Measurements from ENCODE around the gene PYDC1.
"Not testable (repeated sequence)": the region's sequence is repeated elsewhere in the genome, so short reads cannot be mapped to it uniquely, and the experiment has no call there.

The PYDC1 gene

DNA sequence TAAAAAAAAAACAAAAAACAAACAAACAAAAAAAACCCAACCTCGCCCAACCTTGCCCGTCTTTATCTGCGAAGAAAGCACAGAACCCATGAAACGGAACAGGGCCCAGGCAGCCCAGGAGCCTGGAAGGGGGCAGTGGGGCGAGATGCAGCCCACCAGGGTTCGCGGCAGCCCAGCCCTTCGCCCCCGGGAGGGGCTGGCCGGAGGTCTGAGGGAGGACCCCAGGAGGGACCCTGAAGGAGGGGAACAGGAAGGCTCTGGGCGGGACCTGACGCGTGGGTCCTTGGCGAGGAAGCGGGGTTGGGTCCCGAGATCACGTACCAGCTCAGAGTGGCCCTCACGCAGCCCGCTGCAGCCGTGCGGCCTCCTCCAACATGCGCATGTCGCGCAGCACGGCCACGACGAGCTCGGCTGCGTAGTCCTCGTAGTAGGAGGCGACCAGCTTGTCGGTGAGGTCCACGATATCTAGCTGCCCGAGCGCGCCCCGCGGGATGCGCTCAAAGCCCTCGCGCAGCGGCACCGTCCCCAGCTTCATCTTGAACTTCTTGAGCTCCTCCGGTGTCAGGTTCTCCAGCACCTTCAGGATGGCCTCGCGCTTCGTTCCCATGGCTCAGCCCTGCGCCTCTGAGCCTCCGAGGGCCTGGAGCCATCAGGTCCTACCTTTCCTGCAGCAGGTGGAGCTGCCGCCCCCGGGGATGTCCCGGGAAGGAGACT lies at the start of gene PYDC1:
PYDC1 (minus strand) TSS at position 714 of the 714 bp plus-strand sequence; CDS start at position 607, 107 bp downstream.
- no peak for DNase-seq

DNA sequence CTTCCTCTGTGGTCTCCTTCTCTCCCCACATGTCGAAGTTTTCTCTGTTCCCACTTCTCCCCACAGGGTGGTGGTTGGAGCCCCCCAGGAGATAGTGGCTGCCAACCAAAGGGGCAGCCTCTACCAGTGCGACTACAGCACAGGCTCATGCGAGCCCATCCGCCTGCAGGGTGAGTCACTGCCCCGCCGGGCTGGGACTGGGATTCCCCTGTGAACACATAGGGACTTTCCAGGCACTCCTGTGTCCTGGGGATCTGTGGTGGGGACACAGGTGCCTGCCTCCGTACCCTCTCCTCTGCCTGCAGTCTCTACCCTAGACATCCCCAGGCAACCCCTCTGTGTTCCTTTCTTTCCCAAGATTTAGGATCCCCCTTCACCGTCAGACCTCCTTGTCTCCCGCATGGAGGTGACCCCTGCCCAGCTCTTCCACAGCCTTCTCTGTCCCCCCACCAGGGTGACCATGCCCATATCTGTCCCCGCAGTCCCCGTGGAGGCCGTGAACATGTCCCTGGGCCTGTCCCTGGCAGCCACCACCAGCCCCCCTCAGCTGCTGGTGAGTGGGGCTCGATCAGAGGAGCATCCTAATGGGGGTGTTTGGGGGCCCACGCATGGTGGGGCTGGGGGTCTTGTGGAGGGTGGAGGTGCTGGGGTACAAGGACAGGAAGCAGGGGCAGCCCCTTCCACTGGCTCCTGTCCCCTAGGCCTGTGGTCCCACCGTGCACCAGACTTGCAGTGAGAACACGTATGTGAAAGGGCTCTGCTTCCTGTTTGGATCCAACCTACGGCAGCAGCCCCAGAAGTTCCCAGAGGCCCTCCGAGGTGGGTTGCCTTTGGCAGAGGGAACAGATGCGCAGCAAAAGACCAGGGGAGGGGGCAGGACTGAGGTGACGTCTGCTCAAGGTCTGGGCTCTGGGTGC lies 48.7 kb upstream of the PYDC1 start:
- DNase-seq: no peak

DNA sequence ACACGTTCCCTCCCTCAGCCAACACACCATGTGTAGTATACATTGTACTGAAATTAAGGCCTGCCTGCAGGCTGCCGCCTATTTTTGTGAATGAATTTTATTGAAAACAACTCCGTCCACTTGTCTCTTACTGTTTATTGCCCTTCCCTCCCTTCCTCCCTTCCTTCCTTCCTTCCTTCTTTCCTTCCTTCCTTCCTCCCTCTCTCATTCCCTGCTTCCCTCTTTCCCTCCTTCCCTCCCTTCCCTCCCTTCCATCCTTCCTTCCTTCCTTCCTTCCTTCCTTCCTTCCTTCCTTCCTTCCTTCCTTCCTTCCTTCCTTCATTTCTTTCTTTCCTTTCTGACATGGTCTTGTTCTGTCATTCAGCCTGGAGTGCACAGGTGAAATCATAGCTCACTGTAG lies 45.1 kb upstream of the PYDC1 start:
- DNase-seq: no peak

DNA sequence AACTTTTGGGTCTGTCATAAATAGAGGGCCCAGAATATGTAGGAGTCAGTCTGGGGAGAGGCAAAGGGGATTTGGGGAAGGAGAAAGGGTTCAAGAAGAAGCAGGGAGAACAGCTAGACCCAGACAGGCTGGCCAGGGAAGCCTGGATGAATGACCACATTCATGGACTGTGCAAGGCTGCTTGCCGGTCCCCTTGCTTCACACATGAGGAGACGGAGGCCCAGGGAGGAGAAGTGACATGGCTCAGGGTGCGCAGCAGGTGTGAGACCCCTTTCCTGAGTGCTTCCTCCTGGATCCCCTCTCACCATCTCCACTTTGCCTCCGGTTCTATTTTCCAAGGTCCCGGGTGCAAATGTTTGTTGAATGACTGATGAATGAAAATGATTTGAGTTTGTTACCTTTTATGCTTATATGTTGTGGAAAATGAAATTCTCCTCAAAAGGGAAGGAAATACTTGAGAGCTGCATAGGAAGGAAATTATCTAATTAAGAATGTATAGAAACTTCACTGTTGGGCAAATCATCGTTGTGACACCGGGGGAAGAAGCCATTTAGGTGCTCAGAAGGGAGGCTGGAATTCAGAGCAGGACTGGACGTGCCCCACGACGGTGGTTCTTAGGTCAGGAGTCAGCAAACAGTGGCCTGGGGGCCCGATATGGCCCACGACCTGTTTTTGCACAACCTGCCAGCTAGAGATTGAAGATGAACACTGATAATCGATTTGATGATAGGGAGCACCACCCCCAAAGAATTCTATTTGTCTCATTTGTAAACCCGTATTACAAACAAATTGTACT lies 43.4 kb upstream of the PYDC1 start:
- no peak for DNase-seq

DNA sequence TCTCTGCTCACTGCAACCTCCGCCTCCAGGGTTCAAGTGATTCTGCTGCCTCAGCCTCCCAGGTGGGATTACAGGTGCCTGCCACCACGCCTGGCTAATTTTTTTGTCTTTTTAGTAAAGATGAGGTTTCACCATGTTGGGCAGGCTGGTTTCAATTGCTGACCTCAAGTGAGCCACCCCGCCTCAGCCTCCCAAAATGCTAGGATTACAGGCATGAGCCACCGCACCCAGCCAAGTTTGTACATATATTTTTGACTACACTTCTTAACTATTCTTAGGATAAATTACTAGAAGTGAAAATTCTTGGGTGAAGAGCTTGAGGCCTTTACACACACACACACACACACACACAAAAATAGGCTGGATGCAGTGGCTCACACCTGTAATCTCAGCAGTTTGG lies 41.4 kb upstream of the PYDC1 start:
- DNase-seq: no peak

DNA sequence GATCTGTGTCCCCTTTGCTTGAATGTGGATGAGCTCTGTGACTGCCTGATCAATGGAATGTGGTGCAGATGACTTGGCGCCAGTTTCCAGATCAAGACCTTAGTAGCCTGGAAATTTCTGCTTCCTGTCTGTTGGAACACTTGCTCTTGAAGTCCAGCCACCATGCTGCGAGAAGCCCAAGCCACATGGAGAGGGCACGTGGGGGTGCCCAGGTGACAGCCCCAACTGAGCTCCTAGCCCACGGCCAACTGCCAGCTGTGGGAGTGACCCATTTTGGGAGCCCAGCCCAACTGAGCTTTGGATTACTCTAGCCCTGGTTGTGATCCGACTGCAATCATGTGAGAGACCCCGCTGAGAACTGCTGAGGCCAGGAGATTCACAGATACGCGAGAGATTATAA lies 39.5 kb upstream of the PYDC1 start:
- DNase-seq: no peak

DNA sequence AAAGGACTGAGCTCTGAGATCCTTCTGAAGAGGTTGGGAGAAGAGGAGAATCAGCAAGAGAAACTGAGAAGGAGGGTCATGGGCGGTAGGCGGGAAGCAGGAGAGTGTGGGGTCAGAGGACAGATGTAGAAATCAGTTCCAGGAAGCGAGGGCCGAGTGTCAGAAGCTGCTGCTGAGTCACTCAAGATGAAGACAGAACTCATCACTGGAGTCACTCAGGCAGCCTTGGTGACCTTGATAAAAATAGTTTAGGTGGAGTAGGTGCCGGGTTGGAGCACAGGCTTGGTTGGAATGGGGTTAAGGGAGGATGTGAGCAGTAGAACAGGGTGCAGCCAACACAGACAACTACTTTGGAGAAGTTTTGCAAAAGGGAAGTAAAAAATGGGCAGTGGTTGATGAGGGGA lies 36.7 kb upstream of the PYDC1 start:
- no peak for DNase-seq

DNA sequence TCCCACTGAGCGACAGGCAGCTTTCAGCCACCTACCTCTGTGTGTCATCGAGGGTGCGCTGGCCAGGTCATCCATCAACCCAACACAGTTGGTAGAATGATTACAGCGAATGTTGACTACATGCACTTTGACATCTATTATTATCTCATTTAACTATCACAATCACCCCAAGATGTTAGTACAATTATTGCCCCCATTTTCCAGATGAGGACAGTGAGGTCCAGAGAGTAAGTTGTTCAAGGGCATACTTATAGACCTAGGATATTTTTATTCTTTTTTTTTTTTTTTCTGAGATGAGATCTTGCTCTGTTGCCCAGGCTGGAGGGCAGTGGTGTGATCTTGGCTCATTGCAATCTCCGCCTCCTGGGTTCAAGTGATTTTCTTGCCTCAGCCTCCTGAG lies 34.5 kb upstream of the PYDC1 start:
- DNase-seq: no peak

DNA sequence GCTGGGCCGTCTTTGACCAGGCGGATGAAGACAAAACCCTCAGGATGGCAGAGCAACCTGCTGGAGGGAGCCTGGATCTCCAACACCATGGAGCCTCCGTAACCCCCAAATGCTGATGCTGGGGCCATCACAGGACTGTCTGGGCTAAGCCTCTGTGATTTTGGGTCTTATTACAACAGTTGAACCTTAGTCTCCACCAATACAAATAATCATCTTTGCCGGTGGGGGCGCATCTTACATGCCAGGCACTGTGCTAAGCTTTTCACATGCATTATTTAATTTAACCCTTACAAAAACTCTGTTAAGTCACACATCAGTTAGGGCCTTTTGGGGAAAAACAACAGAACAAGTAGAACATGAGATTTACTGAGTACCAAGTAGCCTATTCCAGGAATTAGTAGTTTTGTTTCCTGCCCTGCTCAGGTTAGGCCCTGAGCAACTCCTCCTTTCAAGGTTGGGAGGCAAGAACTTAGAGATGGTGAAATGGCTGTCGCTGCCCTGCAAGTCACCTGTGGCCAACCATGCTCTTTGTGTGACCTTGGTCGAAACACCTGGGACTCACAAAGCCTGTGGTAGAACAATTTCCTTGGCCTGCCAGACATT lies 33.9 kb upstream of the PYDC1 start:
- no peak for DNase-seq

DNA sequence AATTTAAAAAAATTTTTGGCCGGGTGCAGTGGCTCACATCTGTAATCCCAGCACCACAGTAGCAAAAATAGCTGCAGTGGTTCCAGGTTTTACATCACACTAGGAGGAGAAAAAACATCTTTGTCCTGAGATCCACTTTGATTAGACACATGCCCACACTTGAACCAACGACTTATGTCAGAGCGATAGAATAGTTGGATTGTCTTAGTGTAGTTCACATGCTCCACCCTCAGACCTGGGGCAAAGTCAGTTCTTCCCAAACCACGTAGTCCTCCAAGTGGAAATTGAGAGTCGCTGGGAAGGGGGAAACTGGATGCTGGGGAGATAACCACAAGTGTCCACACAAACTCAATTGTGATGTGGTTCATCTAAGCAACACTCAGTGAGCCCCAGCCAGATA lies 31.4 kb upstream of the PYDC1 start:
- no peak for DNase-seq

DNA sequence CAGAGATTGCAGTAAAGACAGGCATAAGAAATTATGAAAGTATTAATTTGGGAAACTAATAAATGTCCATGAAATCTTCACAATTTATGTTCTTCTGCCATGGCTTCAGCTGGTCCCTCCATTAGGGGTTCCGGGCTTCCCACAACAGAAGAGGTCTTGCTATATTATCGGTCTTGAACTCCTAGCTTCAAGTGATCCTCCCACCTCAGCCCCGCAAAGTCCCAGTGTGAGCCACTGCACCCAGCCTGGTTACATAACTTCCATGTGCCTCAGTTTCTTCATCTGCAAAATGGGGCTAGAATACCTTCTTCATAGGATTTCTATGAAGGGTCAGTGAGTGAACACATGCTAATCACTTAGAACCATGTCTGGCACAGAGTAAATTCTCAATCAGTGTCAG lies 29.4 kb upstream of the PYDC1 start:
- no peak for DNase-seq

DNA sequence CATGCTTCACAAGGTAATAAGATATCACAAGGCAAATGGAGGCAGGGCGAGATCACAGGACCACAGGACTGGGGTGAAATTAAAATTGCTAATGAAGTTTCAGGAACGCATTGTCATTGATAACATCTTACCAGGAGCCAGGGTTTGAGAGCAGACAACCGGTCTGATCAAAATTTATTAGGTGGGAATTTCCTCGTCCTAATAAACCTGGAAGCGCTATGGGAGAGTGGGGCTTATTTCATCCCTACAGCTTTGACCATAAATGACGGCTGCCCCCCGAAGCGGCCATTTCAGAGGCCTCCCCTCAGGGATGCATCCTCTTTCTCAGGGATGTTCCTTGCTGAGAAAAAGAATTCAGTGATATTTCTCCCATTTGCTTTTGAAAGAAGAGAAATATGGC lies 28.7 kb upstream of the PYDC1 start:
- DNase-seq: not testable (repeated sequence)

DNA sequence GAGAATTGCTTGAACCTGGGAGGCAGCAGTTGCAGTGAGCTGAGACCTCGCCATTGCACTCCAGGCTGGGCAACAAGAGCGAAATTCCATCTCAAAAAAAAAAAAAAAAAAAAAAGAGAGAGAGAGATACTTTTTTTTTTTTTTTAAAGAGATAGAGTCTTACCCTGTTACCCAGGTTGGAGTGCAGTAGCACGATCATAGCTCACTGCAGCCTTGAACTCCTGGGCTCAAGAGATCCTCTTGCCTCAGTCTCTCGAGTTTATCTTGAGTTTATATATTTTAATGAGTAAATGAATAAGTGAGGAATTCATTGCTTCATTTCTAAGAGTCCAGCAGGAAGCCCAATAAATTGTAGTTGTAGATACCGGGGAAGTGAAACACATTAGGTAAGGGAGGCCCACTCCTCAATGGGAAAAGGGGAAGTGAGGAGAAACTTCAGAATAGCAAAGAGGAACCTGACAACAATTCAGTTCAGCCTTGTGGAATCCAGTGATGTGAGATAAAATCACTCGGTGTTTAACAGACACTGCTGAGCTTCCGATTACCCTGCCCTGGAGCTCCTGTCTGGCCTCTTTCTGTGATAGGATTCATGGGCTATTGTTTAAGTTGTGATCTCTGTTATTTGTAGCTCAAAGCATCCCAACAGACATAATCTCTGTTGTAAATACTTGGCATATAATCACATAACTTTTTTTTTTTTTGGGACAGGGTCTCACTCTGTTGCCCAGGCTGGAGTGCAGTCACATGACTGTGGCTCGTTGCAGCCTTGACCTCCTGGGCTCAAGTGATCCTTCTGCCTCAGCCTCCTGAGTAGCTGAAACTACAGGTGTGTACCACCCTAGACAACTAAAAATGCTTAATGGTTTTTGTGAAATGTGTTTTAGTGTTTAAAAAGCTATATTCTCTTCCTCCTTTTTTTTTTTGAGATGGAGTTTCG lies 27.1 kb upstream of the PYDC1 start:
- no peak for DNase-seq

DNA sequence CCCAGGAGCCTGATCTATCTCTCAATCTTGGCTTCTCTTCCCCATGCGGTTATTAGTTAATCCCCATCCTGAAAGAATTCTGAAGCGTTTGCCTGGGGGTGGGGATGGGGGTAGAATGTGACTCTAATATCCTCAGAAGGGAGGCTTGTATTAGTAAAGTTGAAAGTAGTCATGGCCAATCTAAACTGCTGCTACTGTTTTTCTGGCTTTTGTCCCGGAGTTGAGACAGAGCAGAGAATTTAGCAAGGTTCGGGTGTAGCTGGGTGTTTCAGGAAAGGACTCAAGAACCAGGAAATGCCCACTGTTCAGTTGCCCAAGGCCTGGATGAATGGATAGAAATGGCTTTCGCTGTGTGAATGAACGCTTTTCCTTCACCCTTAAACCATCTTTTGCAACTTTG lies 25.3 kb upstream of the PYDC1 start:
- DNase-seq: no peak

DNA sequence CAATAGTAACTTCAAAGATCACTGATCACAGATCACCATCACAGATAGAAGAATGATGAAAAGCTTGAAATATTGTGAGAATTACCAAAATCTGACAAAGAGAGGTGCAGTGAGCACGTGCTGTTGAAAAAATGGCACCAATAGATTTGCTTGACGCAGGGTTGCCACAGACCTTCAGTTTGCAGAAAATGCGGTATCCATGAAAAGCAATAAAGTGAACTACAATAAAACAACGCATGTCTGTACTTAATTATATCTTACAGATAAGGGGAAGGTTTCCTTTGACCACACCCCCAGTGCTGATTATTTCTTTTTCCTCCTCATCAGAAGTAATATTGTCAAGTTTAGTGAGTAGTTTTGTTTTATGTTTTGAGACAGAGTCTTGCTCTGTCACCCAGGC lies 21.1 kb upstream of the PYDC1 start:
- no peak for DNase-seq

DNA sequence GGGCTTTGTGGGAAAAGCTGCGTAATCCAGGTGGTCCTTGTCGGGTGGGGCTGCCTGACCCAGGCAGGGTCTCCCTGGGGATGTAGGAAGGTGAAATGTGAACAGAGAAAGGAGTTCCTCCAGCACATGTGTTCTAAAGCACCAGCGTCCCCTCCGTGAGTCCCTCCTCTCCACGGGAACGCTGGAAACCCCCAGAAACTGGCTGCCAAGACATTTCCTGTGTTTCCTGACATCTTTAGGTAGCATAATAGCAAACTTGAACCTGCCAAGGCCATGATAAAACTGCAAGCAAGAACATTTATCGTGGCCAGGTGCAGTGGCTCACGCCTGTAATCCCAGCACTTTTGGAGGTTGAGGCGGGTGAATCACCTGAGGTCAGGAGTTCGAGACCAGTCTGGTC lies 12.6 kb upstream of the PYDC1 start:
- no peak for DNase-seq

DNA sequence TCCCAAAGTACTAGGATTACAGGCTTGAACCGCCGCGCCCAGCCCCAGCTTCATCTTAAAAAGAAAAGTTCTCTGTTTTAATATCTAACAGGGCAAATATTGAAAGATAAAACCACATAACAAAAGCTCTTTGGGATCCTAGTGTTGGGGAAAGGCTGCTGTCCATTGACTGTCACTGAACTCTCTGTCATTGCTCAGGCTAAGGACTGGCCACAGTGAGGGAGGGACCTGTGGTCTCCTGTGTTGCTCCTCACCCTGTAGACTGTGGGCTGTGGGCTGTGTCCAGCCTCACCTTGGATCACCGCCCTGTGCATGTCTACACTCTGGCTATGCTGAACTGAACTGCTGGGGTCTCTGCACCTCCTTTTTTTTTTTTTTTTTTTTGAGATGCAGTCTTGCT lies 11.3 kb upstream of the PYDC1 start:
- DNase-seq: no peak

DNA sequence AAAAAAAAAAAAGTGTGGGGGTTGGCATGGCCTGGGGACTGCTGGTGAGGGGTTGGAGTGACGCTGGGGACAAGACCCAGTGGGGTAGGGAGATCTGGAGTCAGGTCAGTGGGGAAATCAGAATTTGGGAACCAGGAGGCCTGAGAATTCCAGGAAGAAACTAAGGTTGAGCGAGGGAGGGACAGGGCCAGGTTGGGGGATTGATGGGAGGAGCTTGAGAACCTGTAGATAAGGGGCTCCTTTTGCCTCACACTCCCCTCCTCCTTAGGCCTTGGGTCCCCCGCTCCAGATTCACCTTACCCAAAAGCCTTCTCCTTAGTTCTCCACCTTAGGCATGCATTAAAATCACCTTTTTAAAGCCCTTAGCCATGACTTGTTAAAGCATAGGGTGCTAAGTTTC lies 8.3 kb upstream of the PYDC1 start:
- DNase-seq: no peak

DNA sequence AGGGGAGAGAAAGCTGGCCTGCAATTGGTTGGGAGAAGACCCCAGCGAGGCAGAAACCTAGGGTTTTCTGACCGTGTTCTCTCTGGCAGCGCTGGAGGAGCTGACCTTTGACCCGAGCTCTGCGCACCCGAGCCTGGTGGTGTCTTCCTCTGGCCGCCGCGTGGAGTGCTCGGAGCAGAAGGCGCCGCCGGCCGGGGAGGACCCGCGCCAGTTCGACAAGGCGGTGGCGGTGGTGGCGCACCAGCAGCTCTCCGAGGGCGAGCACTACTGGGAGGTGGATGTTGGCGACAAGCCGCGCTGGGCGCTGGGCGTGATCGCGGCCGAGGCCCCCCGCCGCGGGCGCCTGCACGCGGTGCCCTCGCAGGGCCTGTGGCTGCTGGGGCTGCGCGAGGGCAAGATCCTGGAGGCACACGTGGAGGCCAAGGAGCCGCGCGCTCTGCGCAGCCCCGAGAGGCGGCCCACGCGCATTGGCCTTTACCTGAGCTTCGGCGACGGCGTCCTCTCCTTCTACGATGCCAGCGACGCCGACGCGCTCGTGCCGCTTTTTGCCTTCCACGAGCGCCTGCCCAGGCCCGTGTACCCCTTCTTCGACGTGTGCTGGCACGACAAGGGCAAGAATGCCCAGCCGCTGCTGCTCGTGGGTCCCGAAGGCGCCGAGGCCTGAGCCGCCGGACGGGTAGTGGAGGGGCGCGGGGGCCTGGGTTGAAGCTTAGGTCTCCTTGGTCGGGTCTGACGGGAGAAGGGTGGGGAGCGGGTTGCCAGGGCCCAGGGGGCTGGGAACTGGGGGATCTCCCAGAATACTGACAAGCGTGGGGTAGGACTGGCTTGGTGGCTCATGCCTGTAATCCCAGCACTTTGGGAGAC lies 7.4 kb upstream of the PYDC1 start:
- DNase-seq: no peak

DNA sequence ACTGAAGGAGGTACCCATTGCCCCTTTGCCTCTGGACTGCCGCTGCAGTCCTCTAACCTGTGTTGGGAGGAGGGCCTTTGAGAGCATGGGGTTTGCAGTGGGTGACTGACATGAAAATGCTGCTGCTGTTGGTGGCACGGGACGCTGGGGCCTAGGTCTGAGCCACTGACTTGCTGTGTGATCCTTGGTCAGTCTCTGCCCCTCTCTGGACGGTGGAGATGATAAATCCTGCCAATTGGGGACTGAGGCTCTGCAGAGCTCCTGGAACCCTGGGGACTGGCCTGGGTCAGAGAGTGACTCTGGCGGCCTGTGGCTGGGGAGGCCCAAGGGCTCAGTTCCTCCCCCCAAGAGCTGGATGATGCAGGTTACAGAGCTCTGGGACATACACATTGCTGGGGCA lies 6.1 kb upstream of the PYDC1 start:
- no peak for DNase-seq
